HepG2 (cell line): ENCODE data around the gene FSIP1. TPM values are rescaled to one million over a fixed set of nuclear protein-coding genes. Genes with fewer than 3 reads are reported as not detected.

Experiments used
- ATAC-seq: fragments of 200-7000 bp; cut with Tn5 transposase; 3 replicates; pipeline ENCODE4 v1.9.1; 2020; ENCODE audit warnings: mild to moderate bottlenecking, moderate library complexity
- BruUV-seq: library from RNA; stranded (reverse); fragments of 400-500 nt; replicated peaks from 2 replicates; lab custom pipeline; 2021; lab: Mats Ljungman, UMichigan
- CTCF ChIA-PET: fragments of 300-600 bp; formaldehyde crosslinking; extraction: SDS; loops from one replicate; lab custom pipeline; 2021; ENCODE audit warnings: low total read pairs, inconsistent platforms, low intra/inter-chr PET ratio; lab: Yijun Ruan, JAX
- POLR2A ChIA-PET: fragments of 350-600 bp; sonication (Branson Sonifier 250); formaldehyde crosslinking; loops from one replicate; lab custom pipeline; 2020; ENCODE audit warnings: antibody characterized with exemption, inconsistent platforms; lab: Yijun Ruan, JAX
- DNase-seq: peaks from one replicate; pipeline ENCODE4 v3.0.0-alpha.2; 2015; ENCODE audit warnings: low spot score
- FAIRE-seq: peaks from 3 replicates; lab custom pipeline; 2011; peaks lifted over from hg19 to GRCh38; lab: Jason Lieb, UNC
- H2AFZ ChIP-seq: one replicate; pipeline ENCODE4 v1.6.1; 2011; ENCODE audit warnings: low read length, inconsistent platforms
- H3K27ac ChIP-seq: fragments of 300-600 bp; 3 replicates; pipeline ENCODE4 v1.8.0; 2011; ENCODE audit warnings: mixed run types, mild to moderate bottlenecking, mixed read lengths, low read length, inconsistent platforms; ENCODE audit not compliant: insufficient read depth; ENCODE audit errors: extremely low read length
- H3K27me3 ChIP-seq, 2 experiments: fragments of 200-600 bp in 1 of 2; 2 replicates in 1 of 2; 3 replicates in 1 of 2; pipeline versions ENCODE4 v1.6.0 to v1.8.0; 2011; ENCODE audit warnings: low read length in 2 of 2, mild to moderate bottlenecking in 2 of 2, moderate library complexity in 2 of 2, inconsistent platforms in 1 of 2; ENCODE audit not compliant: insufficient read depth in 2 of 2, control insufficient read depth in 1 of 2
- H3K36me3 ChIP-seq, 2 experiments: fragments of 200-600 bp in 1 of 2; replicated peaks in 1 of 2; 2 replicates in 1 of 2; 3 replicates in 1 of 2; pipeline versions ENCODE4 v1.5.1 to v1.8.0; 2011; ENCODE audit warnings: low read length in 2 of 2, inconsistent platforms in 1 of 2; ENCODE audit not compliant: insufficient read depth in 2 of 2, control insufficient read depth in 1 of 2
- H3K4me1 ChIP-seq: 2 replicates; pipeline ENCODE4 v1.5.1; 2012; ENCODE audit warnings: low read length, inconsistent platforms; ENCODE audit not compliant: insufficient read depth
- H3K4me2 ChIP-seq: 2 replicates; pipeline ENCODE4 v1.6.0; 2011; ENCODE audit warnings: low read depth, low read length, inconsistent platforms
- H3K4me3 ChIP-seq, 3 experiments: fragments of 200-600 bp in 1 of 3; sonication (generic), shearing (Covaris generic) in 1 of 3; replicated peaks in 1 of 3; 2 replicates each; pipeline ENCODE4 v1.5.1; 2011 to 2016; ENCODE audit warnings: low read length in 3 of 3, inconsistent platforms in 2 of 3, low read depth in 2 of 3, mild to moderate bottlenecking in 2 of 3, control low read depth in 1 of 3, mixed read lengths in 1 of 3; ENCODE audit not compliant: insufficient read depth in 1 of 3
- H3K79me2 ChIP-seq: one replicate; pipeline ENCODE4 v1.6.1; 2011; ENCODE audit warnings: low read length, inconsistent platforms; ENCODE audit not compliant: insufficient read depth
- H3K9ac ChIP-seq: 2 replicates; pipeline ENCODE4 v1.6.0; 2011; ENCODE audit warnings: mild to moderate bottlenecking, low read depth, low read length, inconsistent platforms; ENCODE audit not compliant: insufficient read depth
- H3K9me3 ChIP-seq: 2 replicates; pipeline ENCODE4 v1.5.1; 2012; ENCODE audit warnings: mild to moderate bottlenecking, low read length
- H4K20me1 ChIP-seq: 2 replicates; pipeline ENCODE4 v1.6.0; 2011; ENCODE audit warnings: inconsistent platforms, mild to moderate bottlenecking, low read length, moderate library complexity; ENCODE audit not compliant: insufficient read depth
- AGO1 ChIP-seq: fragments of 200-400 bp; formaldehyde crosslinking; IDR thresholded peaks from 2 replicates; pipeline ENCODE4 v1.6.1; 2017; ENCODE audit warnings: mild to moderate bottlenecking, low read depth, low read length, moderate library complexity; ENCODE audit not compliant: poor library complexity, severe bottlenecking
- CSRNP1 ChIP-seq: sonication (generic); formaldehyde crosslinking; IDR thresholded peaks from 2 replicates; pipeline ENCODE4 v1.8.1; 2023; ENCODE audit warnings: mild to moderate bottlenecking, missing genetic modification reagents
- HDAC1 ChIP-seq: sonication (generic); formaldehyde crosslinking; IDR thresholded peaks from 2 replicates; pipeline ENCODE4 v1.5.1; 2020; ENCODE audit warnings: mild to moderate bottlenecking, missing genetic modification reagents
- HNRNPL ChIP-seq: fragments of 200-400 bp; formaldehyde crosslinking; IDR thresholded peaks from 2 replicates; pipeline ENCODE4 v1.6.1; 2017; ENCODE audit warnings: mild to moderate bottlenecking, low read depth, low read length
- SKI ChIP-seq: fragments of 450-650 bp; IDR thresholded peaks from one replicate; pipeline ENCODE4 v1.6.1; 2018; ENCODE audit warnings: mild to moderate bottlenecking; ENCODE audit not compliant: partially characterized antibody
- USF2 ChIP-seq, 2 experiments: sonication (generic) in 1 of 2; formaldehyde crosslinking in 1 of 2; IDR thresholded peaks; 2 replicates each; pipeline versions ENCODE4 v1.5.1 to v1.6.1; 2011 to 2020; ENCODE audit warnings: borderline replicate concordance in 1 of 2, low read depth in 1 of 2, low read length in 1 of 2, mild to moderate bottlenecking in 1 of 2, missing genetic modification reagents in 1 of 2, moderate library complexity in 1 of 2
- ZNF282 ChIP-seq: fragments of 450-650 bp; IDR thresholded peaks from 2 replicates; pipeline ENCODE4 v1.6.1; 2018; ENCODE audit not compliant: partially characterized antibody
- ZNF547 ChIP-seq: sonication (generic); formaldehyde crosslinking; IDR thresholded peaks from 2 replicates; pipeline ENCODE4 v1.5.1; 2020; ENCODE audit warnings: mild to moderate bottlenecking, missing genetic modification reagents
- ZNF839 ChIP-seq: sonication (generic); formaldehyde crosslinking; IDR thresholded peaks from 2 replicates; pipeline ENCODE4 v1.4.0; 2020; ENCODE audit warnings: missing genetic modification reagents, mild to moderate bottlenecking, borderline replicate concordance
- WGBS: methylation state at CpG from one replicate; pipeline ENCODE4 v1.1.6; 2017; ENCODE audit warnings: low lambda C conversion rate; 5-methylcytosine and 5-hydroxymethylcytosine counted together
- in situ Hi-C: cut with HindIII; loops from 2 replicates; pipeline ENCODE4 v1.10.0; 2017; ENCODE audit warnings: low pct_unique_long_range_greater_than_20kb; ENCODE audit not compliant: extremely low pct_ligation_motif_present
- intact Hi-C: fragments of 100-400 bp; cut with micrococcal nuclease; formaldehyde crosslinking; loops from one replicate; pipeline ENCODE4 v1.10.0; 2022; ENCODE audit not compliant: unreplicated experiment
- polyA plus RNA-seq, 8 experiments: library from polyadenylated mRNA; depleted of rRNA in 3 of 8; stranded (reverse) in 7 of 8; unstranded in 1 of 8; fragments of >200 nt; fragmentation: Illumina TruSeq in 4 of 8; extraction: Trizol in 4 of 8; gene quantifications; 2 replicates each; pipeline versions ENCODE4 v1.2.1 to v1.2.3, GENCODE V29; 2011 to 2016; ENCODE audit warnings: low read depth in 4 of 8, missing spikeins in 1 of 8, mixed read lengths in 1 of 8; ENCODE audit not compliant: insufficient read depth in 1 of 8
- total RNA-seq, 5 experiments: library from RNA; depleted of rRNA; stranded (reverse); fragments of >200 nt; fragmentation: Illumina TruSeq; extraction: Trizol; gene quantifications; 2 replicates each; pipeline ENCODE4 v1.2.3, GENCODE V29; 2016; ENCODE audit warnings: low read depth in 1 of 5
- TF ChIP-seq, protein P1 (sequence below): sonication (generic); formaldehyde crosslinking; conservative IDR thresholded peaks from 2 replicates; pipeline ENCODE4 v1.8.0; 2022; ENCODE audit warnings: missing genetic modification reagents

FSIP1 gene
- total and polyA plus RNA-seq, 2 of the 13 experiments (the other 11 are each of a cell fraction or from before 2014, with no cell fraction given): 0.18 TPM; not detected in 1

DNA sequence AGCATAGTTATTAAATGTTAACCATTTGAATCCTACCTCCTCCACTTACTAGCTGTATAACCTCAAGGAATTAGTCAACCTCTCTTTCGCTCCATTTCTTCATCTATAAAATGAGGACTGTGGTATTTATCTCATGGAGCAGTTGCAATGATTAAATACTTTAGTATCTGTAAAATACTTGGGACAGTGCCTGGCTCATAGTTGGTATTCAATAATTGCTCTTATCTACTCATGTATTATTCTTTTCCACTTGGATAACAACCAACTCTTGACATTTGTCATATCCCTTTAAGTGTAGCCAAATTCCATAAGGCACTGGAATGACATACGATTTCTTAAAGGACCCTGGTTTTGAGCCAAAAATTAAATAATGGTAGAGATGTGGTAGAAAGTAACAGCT lies 72.0 kb downstream of the FSIP1 start:
- POLR2A ChIA-PET: no interaction called here

More for the DNA sequence above, 72.0 kb downstream of the FSIP1 start:
- no peak overlapping the region for H3K27ac ChIP-seq
- no peaks in the 10 kb centered on the region for H3K4me1 ChIP-seq
- DNase-seq (no peak), FAIRE-seq (no peak), ATAC-seq (no peak)
- BruUV-seq: no TSS peak
- 62% methylated on average over 2 of the region's 2 CpGs for WGBS
- H3K4me2 ChIP-seq: no peak overlapping the region
- no peaks in the 10 kb centered on the region for H3K9me3 ChIP-seq
- no peaks in the 10 kb centered on the region for H4K20me1 ChIP-seq
- in situ Hi-C loops (no loop called here), intact Hi-C loops (loop anchor here (1.0 kb wide), 1 partner anchor 42 kb away; no protein-coding TSS in a partner anchor)
- no peak overlapping the region for H3K4me3 ChIP-seq
- no peak overlapping the region for H3K9ac ChIP-seq
- H3K27me3 ChIP-seq: no peaks in the 10 kb centered on the region
- H3K79me2 ChIP-seq: no peaks in the 10 kb centered on the region
- TF ChIP-seq ZNF282: no peak
- TF ChIP-seq USF2 (IDR thresholded peaks at IDR 0.05; ENCODE audit: low read depth, low read length): no peak
- no peak for TF ChIP-seq USF2 (CRISPR knock-in tag; IDR thresholded peaks at IDR 0.05; ENCODE audit: borderline replicate concordance)
- TF ChIP-seq CSRNP1: no peak
- TF ChIP-seq HDAC1 (CRISPR knock-in tag): no peak
- no peak for TF ChIP-seq AGO1
- TF ChIP-seq SKI: no peak
- TF ChIP-seq, protein P1, sequence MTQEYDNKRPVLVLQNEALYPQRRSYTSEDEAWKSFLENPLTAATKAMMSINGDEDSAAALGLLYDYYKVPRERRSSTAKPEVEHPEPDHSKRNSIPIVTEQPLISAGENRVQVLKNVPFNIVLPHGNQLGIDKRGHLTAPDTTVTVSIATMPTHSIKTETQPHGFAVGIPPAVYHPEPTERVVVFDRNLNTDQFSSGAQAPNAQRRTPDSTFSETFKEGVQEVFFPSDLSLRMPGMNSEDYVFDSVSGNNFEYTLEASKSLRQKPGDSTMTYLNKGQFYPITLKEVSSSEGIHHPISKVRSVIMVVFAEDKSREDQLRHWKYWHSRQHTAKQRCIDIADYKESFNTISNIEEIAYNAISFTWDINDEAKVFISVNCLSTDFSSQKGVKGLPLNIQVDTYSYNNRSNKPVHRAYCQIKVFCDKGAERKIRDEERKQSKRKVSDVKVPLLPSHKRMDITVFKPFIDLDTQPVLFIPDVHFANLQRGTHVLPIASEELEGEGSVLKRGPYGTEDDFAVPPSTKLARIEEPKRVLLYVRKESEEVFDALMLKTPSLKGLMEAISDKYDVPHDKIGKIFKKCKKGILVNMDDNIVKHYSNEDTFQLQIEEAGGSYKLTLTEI: no peak
- TF ChIP-seq ZNF547: no peak
- no peak for TF ChIP-seq HNRNPL
- no peak for TF ChIP-seq ZNF839 (CRISPR knock-in tag)
- H3K36me3 ChIP-seq: no peaks in the 10 kb centered on the region
- CTCF ChIA-PET: no interaction called here
- H2AFZ ChIP-seq: no peak overlapping the region
